H9 (cell line): ENCODE measurements around the gene NPTN. TPM values are rescaled to one million over a fixed set of nuclear protein-coding genes. Genes with fewer than 3 reads are reported as not detected.

Experiments
- DNase-seq: peaks from one replicate; pipeline ENCODE4 v3.0.0-alpha.2; 2017
- H2AFZ ChIP-seq: one replicate; pipeline ENCODE4 v1.6.1; 2013; ENCODE audit warnings: mild to moderate bottlenecking, low read length, control low read depth, moderate library complexity
- H2AK5ac ChIP-seq: 2 replicates; pipeline ENCODE4 v1.6.1; 2013; ENCODE audit warnings: low read length, control low read depth, mixed read lengths; ENCODE audit not compliant: insufficient read length
- H2BK120ac ChIP-seq: one replicate; pipeline ENCODE4 v1.6.1; 2013; ENCODE audit warnings: low read depth, mild to moderate bottlenecking, low read length, control low read depth, inconsistent platforms; ENCODE audit not compliant: poor library complexity, severe bottlenecking
- H2BK12ac ChIP-seq: 2 replicates; pipeline ENCODE4 v1.6.1; 2013; ENCODE audit warnings: low read length, control low read depth, mixed read lengths, low read depth; ENCODE audit not compliant: insufficient read length
- H2BK15ac ChIP-seq: 2 replicates; pipeline ENCODE4 v1.6.1; 2013; ENCODE audit warnings: low read depth, low read length, control low read depth
- H2BK20ac ChIP-seq: one replicate; pipeline ENCODE4 v1.6.1; 2013; ENCODE audit warnings: low read depth, mild to moderate bottlenecking, low read length, control low read depth, inconsistent platforms; ENCODE audit not compliant: poor library complexity, severe bottlenecking
- H2BK5ac ChIP-seq: 2 replicates; pipeline ENCODE4 v1.6.1; 2013; ENCODE audit warnings: low read length, control low read depth, mixed read lengths; ENCODE audit not compliant: insufficient read length
- H3K14ac ChIP-seq: 2 replicates; pipeline ENCODE4 v1.6.1; 2013; ENCODE audit warnings: low read length, control low read depth; ENCODE audit not compliant: insufficient read depth
- H3K18ac ChIP-seq: 2 replicates; pipeline ENCODE4 v1.6.1; 2013; ENCODE audit warnings: low read depth, mild to moderate bottlenecking, mixed read lengths, low read length, control low read depth; ENCODE audit not compliant: insufficient read length
- H3K23ac ChIP-seq: 2 replicates; pipeline ENCODE4 v1.6.1; 2013; ENCODE audit warnings: low read length, control low read depth, mixed read lengths, low read depth; ENCODE audit not compliant: insufficient read length
- H3K23me2 ChIP-seq: 2 replicates; pipeline ENCODE4 v1.6.1; 2013; ENCODE audit warnings: low read depth, mild to moderate bottlenecking, mixed read lengths, low read length, control low read depth; ENCODE audit not compliant: insufficient read length, poor library complexity, severe bottlenecking
- H3K27ac ChIP-seq: 2 replicates; pipeline ENCODE4 v1.5.1; 2013; ENCODE audit warnings: low read length, control low read depth, mixed read lengths, low read depth; ENCODE audit not compliant: insufficient read length
- H3K27me3 ChIP-seq: 2 replicates; pipeline ENCODE4 v1.6.1; 2013; ENCODE audit warnings: low read length, control low read depth, inconsistent platforms; ENCODE audit not compliant: insufficient read depth
- H3K4ac ChIP-seq: 2 replicates; pipeline ENCODE4 v1.6.1; 2013; ENCODE audit warnings: low read depth, mild to moderate bottlenecking, control low read depth, inconsistent platforms, low read length, moderate library complexity
- H3K4me1 ChIP-seq: 2 replicates; pipeline ENCODE4 v1.6.1; 2013; ENCODE audit warnings: low read length, control low read depth, inconsistent platforms; ENCODE audit not compliant: insufficient read depth
- H3K4me2 ChIP-seq: 2 replicates; pipeline ENCODE4 v1.6.1; 2013; ENCODE audit warnings: low read length, control low read depth, mixed read lengths; ENCODE audit not compliant: insufficient read length, insufficient read depth
- H3K56ac ChIP-seq: 2 replicates; pipeline ENCODE4 v1.6.1; 2013; ENCODE audit warnings: low read depth, mild to moderate bottlenecking, mixed read lengths, low read length, control low read depth; ENCODE audit not compliant: insufficient read length
- H3K79me1 ChIP-seq: 2 replicates; pipeline ENCODE4 v1.6.1; 2013; ENCODE audit warnings: low read depth, mild to moderate bottlenecking, moderate library complexity, low read length, control low read depth, inconsistent platforms; ENCODE audit not compliant: insufficient read depth, poor library complexity, severe bottlenecking
- H3K79me2 ChIP-seq: 2 replicates; pipeline ENCODE4 v1.6.1; 2013; ENCODE audit warnings: low read length, control low read depth, inconsistent platforms; ENCODE audit not compliant: insufficient read depth
- H3K9ac ChIP-seq: 2 replicates; pipeline ENCODE4 v1.6.1; 2013; ENCODE audit warnings: low read length, control low read depth, mixed read lengths; ENCODE audit not compliant: insufficient read length; ENCODE audit errors: extremely low read depth
- H3K9me3 ChIP-seq: one replicate; pipeline ENCODE4 v1.6.1; 2013; ENCODE audit warnings: low read depth, low read length, inconsistent platforms; ENCODE audit not compliant: control insufficient read depth
- H3T11ph ChIP-seq: one replicate; pipeline ENCODE4 v1.6.1; 2013; ENCODE audit warnings: mild to moderate bottlenecking, low read length, control low read depth, inconsistent platforms
- H4K20me1 ChIP-seq: one replicate; pipeline ENCODE4 v1.6.1; 2013; ENCODE audit not compliant: control insufficient read depth, insufficient read length, insufficient read depth
- H4K5ac ChIP-seq: 2 replicates; pipeline ENCODE4 v1.6.1; 2013; ENCODE audit warnings: low read depth, mild to moderate bottlenecking, mixed read lengths, low read length, control low read depth; ENCODE audit not compliant: insufficient read length
- H4K8ac ChIP-seq: replicated peaks from 2 replicates; pipeline ENCODE4 v1.6.1; 2013; ENCODE audit warnings: low read length, control low read depth, mixed read lengths, low read depth; ENCODE audit not compliant: insufficient read length
- H4K91ac ChIP-seq: 2 replicates; pipeline ENCODE4 v1.6.1; 2013; ENCODE audit warnings: low read depth, mild to moderate bottlenecking, moderate library complexity, mixed read lengths, low read length, control low read depth; ENCODE audit not compliant: insufficient read length
- H3K27ac Mint-ChIP-seq, 3 experiments: 2 replicates in 2 of 3; 3 replicates in 1 of 3; pipeline ENCODE4 v1.8.0; 2020 to 2021; ENCODE audit warnings: mixed read lengths in 3 of 3, mild to moderate bottlenecking in 1 of 3, moderate library complexity in 1 of 3
- H3K27me3 Mint-ChIP-seq: 2 replicates; pipeline ENCODE4 v1.8.0; 2021; ENCODE audit warnings: low read depth, mild to moderate bottlenecking, moderate library complexity, mixed read lengths
- H3K36me3 Mint-ChIP-seq, 3 experiments: 2 replicates in 2 of 3; 3 replicates in 1 of 3; pipeline ENCODE4 v1.8.0; 2020 to 2021; ENCODE audit warnings: low read depth in 3 of 3, mixed read lengths in 3 of 3; ENCODE audit not compliant: insufficient read depth in 1 of 3
- H3K4me1 Mint-ChIP-seq, 2 experiments: 2 replicates each; pipeline ENCODE4 v1.8.0; 2020; ENCODE audit warnings: mixed read lengths in 2 of 2
- H3K4me3 Mint-ChIP-seq, 2 experiments: 2 replicates in 1 of 2; 3 replicates in 1 of 2; pipeline ENCODE4 v1.8.0; 2020 to 2021; ENCODE audit warnings: mild to moderate bottlenecking in 2 of 2, mixed read lengths in 2 of 2, moderate library complexity in 1 of 2
- H3K9me3 Mint-ChIP-seq, 2 experiments: 2 replicates in 1 of 2; 3 replicates in 1 of 2; pipeline ENCODE4 v1.8.0; 2020; ENCODE audit warnings: mild to moderate bottlenecking in 2 of 2, mixed read lengths in 2 of 2, moderate library complexity in 1 of 2
- CTCF ChIP-seq: fragments of 200-600 bp; sonication (generic); conservative IDR thresholded peaks from 3 replicates; pipeline ENCODE4 v1.8.0; 2021; ENCODE audit warnings: antibody characterized with exemption, mild to moderate bottlenecking
- WGBS: extraction: QIAGEN DNeasy Blood & Tissue Kit; methylation state at CpG from one replicate; pipeline ENCODE4 v1.1.7; 2013; ENCODE audit warnings: missing lambda C conversion rate, low lambda C conversion rate, mixed read lengths; ENCODE audit not compliant: insufficient read length; ENCODE audit errors: extremely low coverage; 5-methylcytosine and 5-hydroxymethylcytosine counted together
- total RNA-seq: library from RNA; stranded (reverse); gene quantifications from 2 replicates; pipeline ENCODE4 v1.2.1, GENCODE V29; 2021

The NPTN gene
- total RNA-seq, 1 experiment from 2014 or later: 89.1 TPM

DNA sequence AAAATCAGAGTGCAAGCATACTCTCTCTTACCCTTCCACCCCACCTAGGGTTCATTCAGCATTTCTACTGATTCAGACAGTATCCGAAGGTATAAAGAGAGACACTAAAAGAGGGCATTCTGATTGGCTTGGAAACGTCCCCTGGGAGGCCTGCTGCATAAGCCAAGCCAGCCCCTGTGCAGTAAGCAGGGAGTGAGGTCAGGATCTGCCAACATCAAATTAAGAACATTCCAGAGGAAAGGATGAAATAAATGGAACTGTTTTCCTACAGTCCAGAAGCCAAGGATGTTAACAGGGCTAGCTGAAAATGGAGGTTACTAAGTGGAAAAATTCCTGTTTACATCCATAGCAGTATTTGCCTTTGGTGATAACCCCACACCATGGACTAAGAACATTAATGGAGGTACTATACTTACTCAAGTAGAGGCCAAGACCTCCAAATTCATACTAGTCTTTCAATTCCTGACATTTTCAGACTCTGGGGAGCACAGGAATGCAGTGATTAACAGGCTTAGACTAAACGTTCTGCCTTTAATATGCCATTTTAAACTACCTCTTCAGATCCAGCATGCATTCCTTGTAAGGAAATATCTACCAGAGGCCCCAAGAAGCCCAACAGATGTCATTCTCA, 34.5 kb downstream of the NPTN start:
- Histone ChIP-seq H2BK120ac (no peak overlapping the region), H3K79me1 (peaks cover 18% of the 10 kb centered on the region), H3T11ph (no peak overlapping the region), H2BK15ac (no peak overlapping the region), H3K9me3 (no peaks in the 10 kb centered on the region), H3K27me3 (no peaks in the 10 kb centered on the region), H3K4ac (no peak overlapping the region), H3K18ac (no peak overlapping the region), H3K27ac (no peak overlapping the region), H2BK5ac (no peak overlapping the region), H3K4me2 (no peak overlapping the region), H4K5ac (no peak overlapping the region), H2BK20ac (no peak overlapping the region), H3K79me2 (peaks cover 11% of the 10 kb centered on the region; the same call in 1 of the 2 replicates), H4K20me1 (no peaks in the 10 kb centered on the region), H4K8ac (no peak overlapping the region), H3K23ac (no peak overlapping the region), H3K23me2 (no peaks in the 10 kb centered on the region), H2BK12ac (no peak overlapping the region), H3K56ac (no peak overlapping the region), H3K4me1 (peaks cover 21% of the 10 kb centered on the region; the same call in 1 of the 2 replicates), H3K14ac (no peak overlapping the region), H3K9ac (no peak overlapping the region), H2AFZ (no peak overlapping the region), H4K91ac (no peak overlapping the region), H2AK5ac (no peak overlapping the region)
- Mint-ChIP-seq H3K4me3 (no peak overlapping the region), H3K4me1 (peaks cover 45 to 47% of the 10 kb centered on the region in 2 experiments), H3K27ac (peak overlapping the region in 2 of 3 experiments; percentile 19 to 32; a peak in 3 of 7 replicates), H3K36me3 (peaks cover 0 to 3% (median 0%) of the 10 kb centered on the region in 3 experiments; a peak in 2 of 7 replicates), H3K9me3 (no peaks in the 10 kb centered on the region), H3K27me3 (no peaks in the 10 kb centered on the region)
- no CpG with 5 or more reads among the region's 3 CpGs for WGBS
- DNase-seq: no peak
- TF ChIP-seq CTCF: no peak
